Dendritic cell treated with granulocyte-macrophage colony-stimulating factor and Interleukin-4, amounts not matched to agents 40 ng/mL and 50 ng/mL, for 4 days (primary cell): ENCODE data around the gene WBP1L.
"Not testable (repeated sequence)": the region's sequence is repeated elsewhere in the genome, so short reads cannot be mapped to it uniquely, and the experiment has no call there.

ENCODE experiments used
- H3K27ac Mint-ChIP-seq: one replicate; pipeline ENCODE4 v1.8.0; 2022; ENCODE audit warnings: mild to moderate bottlenecking, mixed read lengths
- H3K27me3 Mint-ChIP-seq: one replicate; pipeline ENCODE4 v1.8.0; 2022; ENCODE audit warnings: mild to moderate bottlenecking, mixed read lengths
- H3K36me3 Mint-ChIP-seq: one replicate; pipeline ENCODE4 v1.8.0; 2022; ENCODE audit warnings: low read depth, mixed read lengths
- H3K4me1 Mint-ChIP-seq: one replicate; pipeline ENCODE4 v1.8.0; 2022; ENCODE audit warnings: low read depth, mixed read lengths
- H3K4me3 Mint-ChIP-seq: one replicate; pipeline ENCODE4 v1.8.0; 2022; ENCODE audit warnings: mild to moderate bottlenecking, moderate library complexity, mixed read lengths
- H3K9me3 Mint-ChIP-seq: one replicate; pipeline ENCODE4 v1.8.0; 2022; ENCODE audit warnings: mixed read lengths
- intact Hi-C: fragments of 100-400 bp; cut with micrococcal nuclease; formaldehyde crosslinking; loops from one replicate; pipeline ENCODE4 v1.15.0; 2022

Gene WBP1L

DNA sequence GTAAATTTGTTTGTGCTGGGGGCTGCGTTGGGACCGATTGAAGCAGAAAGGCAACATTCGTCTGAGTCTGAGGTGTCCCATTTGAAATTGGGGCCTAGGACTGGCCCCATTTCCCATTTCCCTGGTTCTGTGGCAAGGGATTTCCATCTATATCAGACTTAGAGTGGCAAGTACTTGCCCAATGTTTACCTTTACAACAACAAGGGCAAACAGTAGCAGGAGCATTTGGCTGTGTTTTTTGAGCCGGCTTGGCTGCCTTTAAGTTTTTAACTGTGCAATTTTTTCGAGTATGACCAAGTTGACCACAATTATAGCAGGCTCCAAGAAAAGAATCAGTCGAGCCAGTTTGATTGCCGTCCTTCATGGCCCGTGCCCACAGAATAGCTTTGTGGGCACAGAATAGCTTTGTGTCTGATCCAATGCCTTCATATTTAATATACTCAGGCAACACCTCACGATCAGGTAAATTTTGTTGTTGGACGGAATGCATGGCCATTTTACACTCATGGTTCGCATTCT is 98.1 kb downstream of the WBP1L start:
- H3K27ac Mint-ChIP-seq, result no peak overlapping the region
- peaks cover 10% of the 10 kb centered on the region for H3K27me3 Mint-ChIP-seq
- H3K4me3 Mint-ChIP-seq, result no peak overlapping the region
- peaks cover 47% of the 10 kb centered on the region for H3K9me3 Mint-ChIP-seq
- intact Hi-C loops, result no loop called here
- peaks cover 10% of the 10 kb centered on the region for H3K36me3 Mint-ChIP-seq
- no peaks in the 10 kb centered on the region for H3K4me1 Mint-ChIP-seq

DNA sequence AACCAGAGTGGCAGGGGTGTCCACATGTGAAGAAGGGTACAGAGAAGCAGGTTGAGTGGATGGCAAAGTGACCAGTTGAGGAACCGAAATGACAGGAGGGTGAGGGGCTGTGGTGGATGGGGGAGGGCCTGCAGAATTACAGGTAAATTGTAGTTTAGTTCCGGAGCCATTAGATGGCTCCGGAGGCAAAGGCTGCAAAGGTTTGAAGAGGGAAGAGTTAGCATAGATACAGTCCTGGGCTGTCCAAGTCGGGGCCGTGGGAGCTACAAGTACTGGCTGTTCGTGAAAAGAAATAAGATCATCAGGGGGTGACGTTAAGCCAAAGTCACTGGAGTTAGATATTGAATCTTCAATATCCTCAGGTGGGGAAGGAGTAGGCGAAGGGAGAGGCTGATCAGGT is 99.4 kb downstream of the WBP1L start:
- intact Hi-C loops, H3K4me1 Mint-ChIP-seq, H3K36me3 Mint-ChIP-seq, H3K4me3 Mint-ChIP-seq, H3K27ac Mint-ChIP-seq: not testable (repeated sequence)
- peaks cover 35% of the 10 kb centered on the region for H3K9me3 Mint-ChIP-seq
- H3K27me3 Mint-ChIP-seq, result peaks cover 12% of the 10 kb centered on the region

- H3K4me1 Mint-ChIP-seq, H3K36me3 Mint-ChIP-seq, H3K27ac Mint-ChIP-seq, intact Hi-C loops, H3K4me3 Mint-ChIP-seq: not testable (repeated sequence)
- Mint-ChIP-seq H3K9me3 (peaks cover 23% of the 10 kb centered on the region), H3K27me3 (peaks cover 12% of the 10 kb centered on the region)
Measured at GRCh38 chr10:102844190-102844776, 100.5 kb downstream of the WBP1L start.

- H3K27ac Mint-ChIP-seq, result no peak overlapping the region
- H3K27me3 Mint-ChIP-seq, result peaks cover 11% of the 10 kb centered on the region
- no peaks in the 10 kb centered on the region for H3K36me3 Mint-ChIP-seq
- no peak overlapping the region for H3K4me3 Mint-ChIP-seq
- H3K4me1 Mint-ChIP-seq, result no peaks in the 10 kb centered on the region
- intact Hi-C loops, result no loop called here
- peaks cover 21% of the 10 kb centered on the region for H3K9me3 Mint-ChIP-seq
Measured at GRCh38 chr10:102845352-102845902, 101.7 kb downstream of the WBP1L start.

DNA sequence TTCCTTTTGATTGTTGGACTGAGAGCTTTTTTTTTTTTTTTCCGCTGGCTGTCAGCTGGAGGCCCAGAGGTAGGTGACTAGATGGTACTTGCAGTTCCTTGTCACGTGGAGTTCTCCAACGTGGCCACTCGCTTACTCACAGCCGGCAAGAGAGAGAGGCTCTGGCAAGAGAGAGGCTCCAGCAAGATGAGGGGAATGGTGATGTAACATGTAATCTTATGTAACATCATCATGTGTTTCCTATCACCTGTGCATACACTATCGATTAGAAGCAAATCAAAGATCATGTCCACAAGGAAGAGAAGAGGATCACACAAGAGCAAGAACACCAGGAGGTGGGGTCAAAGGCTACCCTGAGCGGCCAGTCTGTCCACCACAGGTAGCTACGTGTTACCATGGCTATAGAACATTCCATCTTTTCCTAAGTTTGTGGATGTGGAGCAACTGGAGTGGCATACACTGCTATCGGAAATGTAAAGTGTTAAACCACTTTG is 106.3 kb downstream of the WBP1L start:
- Mint-ChIP-seq H3K9me3 (no peaks in the 10 kb centered on the region), H3K4me3 (no peak overlapping the region), H3K36me3 (peaks cover 6% of the 10 kb centered on the region), H3K4me1 (no peaks in the 10 kb centered on the region), H3K27ac (no peak overlapping the region), H3K27me3 (peaks cover 2% of the 10 kb centered on the region)
- intact Hi-C loops, result no loop called here

DNA sequence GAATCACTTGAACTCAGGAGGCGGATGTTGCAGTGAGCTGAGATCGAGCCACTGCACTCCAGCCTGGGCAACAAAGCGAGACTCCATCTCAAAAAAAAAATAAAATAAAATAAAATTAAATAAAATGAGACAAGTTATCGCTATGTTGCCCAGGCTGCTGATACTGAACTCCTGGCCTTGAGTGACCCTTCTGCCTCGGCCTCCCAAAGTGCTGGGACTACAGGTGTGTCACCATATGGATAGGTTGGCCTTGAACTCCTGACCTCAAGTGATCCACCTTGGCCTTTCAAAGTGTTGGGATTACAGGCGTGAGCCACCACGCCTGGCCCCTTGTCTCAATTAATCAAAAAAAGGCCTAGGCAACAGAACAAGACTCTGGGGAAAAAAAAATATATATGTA is 109.5 kb downstream of the WBP1L start:
- H3K27me3 Mint-ChIP-seq, H3K9me3 Mint-ChIP-seq, H3K4me1 Mint-ChIP-seq, H3K27ac Mint-ChIP-seq, H3K36me3 Mint-ChIP-seq, H3K4me3 Mint-ChIP-seq, intact Hi-C loops: not testable (repeated sequence)

- H3K4me1 Mint-ChIP-seq, H3K9me3 Mint-ChIP-seq, H3K4me3 Mint-ChIP-seq, H3K27me3 Mint-ChIP-seq, H3K27ac Mint-ChIP-seq, intact Hi-C loops: not testable (repeated sequence)
- peaks cover 26% of the 10 kb centered on the region for H3K36me3 Mint-ChIP-seq
Measured at GRCh38 chr10:102855731-102856436, 112.1 kb downstream of the WBP1L start.

DNA sequence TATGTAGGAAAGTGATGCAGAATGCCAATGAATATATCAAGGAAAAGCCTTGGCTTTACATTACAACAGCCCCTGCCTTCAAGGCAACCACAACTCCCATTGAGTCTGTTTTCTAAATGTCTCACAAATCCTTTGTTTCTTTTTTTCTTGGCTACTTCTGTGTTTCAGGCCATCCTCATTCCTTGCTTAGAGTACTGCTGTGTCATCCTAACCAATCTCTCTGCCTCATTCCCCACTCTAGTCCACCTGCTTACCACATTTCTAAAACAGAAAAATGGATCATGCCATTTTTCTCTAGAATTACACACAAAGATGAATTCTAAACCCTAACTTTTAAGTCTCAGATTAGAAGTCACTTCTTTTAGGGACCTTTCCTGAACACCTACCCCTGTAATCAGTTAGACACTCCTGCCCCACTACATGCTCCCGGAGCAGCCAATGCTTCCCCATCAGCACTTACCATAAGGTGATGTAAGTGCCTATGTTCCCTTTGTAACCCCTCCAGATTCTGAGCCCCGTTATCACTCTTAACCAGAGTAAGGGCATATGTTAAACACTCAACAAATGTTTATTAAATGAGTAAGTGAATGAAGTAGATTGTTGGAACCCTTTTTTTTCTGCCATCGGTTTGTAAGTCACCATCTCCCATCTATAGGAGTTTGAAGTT is 113.1 kb downstream of the WBP1L start:
- H3K27ac Mint-ChIP-seq, result peak overlapping the region; percentile 2
- no peaks in the 10 kb centered on the region for H3K27me3 Mint-ChIP-seq

DNA sequence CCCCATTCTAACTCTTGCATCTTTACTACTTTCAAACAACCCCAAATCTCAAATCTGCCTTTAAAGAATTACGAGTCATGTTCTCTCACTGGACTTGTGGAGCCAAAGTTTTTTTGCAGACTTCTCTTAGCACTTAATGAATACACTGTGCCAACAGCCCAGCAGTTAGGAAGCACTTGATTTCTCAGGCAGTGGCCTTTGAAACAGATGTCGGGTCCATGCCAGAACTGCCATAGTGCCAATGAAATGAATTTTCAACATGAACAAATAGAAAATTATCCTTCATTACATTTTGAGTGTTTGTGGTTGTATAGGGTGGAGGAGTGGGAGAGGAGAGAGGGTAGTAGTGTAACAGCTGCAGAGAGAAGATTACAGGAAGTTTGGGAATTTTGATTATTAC is 116.2 kb downstream of the WBP1L start:
- no peak overlapping the region for H3K27ac Mint-ChIP-seq
- peaks cover 39% of the 10 kb centered on the region for H3K36me3 Mint-ChIP-seq
- H3K27me3 Mint-ChIP-seq, result no peaks in the 10 kb centered on the region
- H3K9me3 Mint-ChIP-seq, result no peaks in the 10 kb centered on the region
- H3K4me3 Mint-ChIP-seq, result no peak overlapping the region
- intact Hi-C loops, result no loop called here
- H3K4me1 Mint-ChIP-seq, result no peaks in the 10 kb centered on the region

More for the DNA sequence above, 113.1 kb downstream of the WBP1L start:
- H3K4me1 Mint-ChIP-seq, result no peaks in the 10 kb centered on the region
- intact Hi-C loops, result no loop called here
- H3K9me3 Mint-ChIP-seq, result no peaks in the 10 kb centered on the region
- H3K4me3 Mint-ChIP-seq, result no peak overlapping the region
- H3K36me3 Mint-ChIP-seq, result peaks cover 36% of the 10 kb centered on the region

GRCh38 chr10:102863660-102864059 is 119.9 kb downstream of the WBP1L start:
- Mint-ChIP-seq H3K4me3 (no peak overlapping the region), H3K9me3 (no peaks in the 10 kb centered on the region), H3K4me1 (no peaks in the 10 kb centered on the region), H3K27me3 (peaks cover 5% of the 10 kb centered on the region), H3K27ac (no peak overlapping the region), H3K36me3 (peaks cover 50% of the 10 kb centered on the region)
- intact Hi-C loops, result no loop called here

DNA sequence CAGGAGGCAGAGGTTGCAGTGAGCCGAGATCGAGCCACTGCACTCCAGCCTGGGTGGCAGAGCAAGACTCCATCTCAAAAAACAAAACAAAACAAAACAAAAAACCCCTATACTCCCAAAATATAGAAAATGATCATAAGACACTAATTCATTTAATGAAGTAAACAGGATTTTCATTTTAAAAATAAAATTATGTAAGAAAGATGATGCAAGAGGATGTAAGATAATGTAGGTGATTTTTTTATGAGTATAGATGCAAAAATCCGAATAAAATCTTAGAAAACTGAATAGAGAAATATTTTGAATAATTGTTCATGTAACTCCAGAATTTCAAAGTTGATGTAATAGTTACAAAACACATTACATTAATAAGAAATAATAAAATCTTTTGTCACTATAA is 121.9 kb downstream of the WBP1L start:
- no peak overlapping the region for H3K4me3 Mint-ChIP-seq
- H3K4me1 Mint-ChIP-seq, result peaks cover 12% of the 10 kb centered on the region
- intact Hi-C loops, result no loop called here
- H3K27ac Mint-ChIP-seq, result no peak overlapping the region
- H3K27me3 Mint-ChIP-seq, result peaks cover 23% of the 10 kb centered on the region
- no peaks in the 10 kb centered on the region for H3K9me3 Mint-ChIP-seq
- peaks cover 32% of the 10 kb centered on the region for H3K36me3 Mint-ChIP-seq
